Right lobe of liver (tissue), 6 donors: ENCODE results near the gene SMARCA2. TPM values are rescaled to one million over a fixed set of nuclear protein-coding genes. Genes with fewer than 3 reads are reported as not detected.

Experiments
- ATAC-seq, 4 donors: fragments of 200-7000 bp; cut with Tn5 transposase; one replicate each; pipeline ENCODE4 v1.9.1; 2020; ENCODE audit warnings: mild to moderate bottlenecking in 4 of 4, moderate library complexity in 4 of 4
- DNase-seq, 3 donors: peaks; one replicate each; pipeline ENCODE4 v3.0.0-alpha.2; 2020
- H3K27ac ChIP-seq, 3 donors: fragments of 200-600 bp; one replicate each; pipeline ENCODE4 v1.8.0; 2022
- H3K27me3 ChIP-seq, 2 donors: fragments of 200-600 bp; one replicate each; pipeline ENCODE4 v1.8.0; 2022
- H3K36me3 ChIP-seq, 4 donors: fragments of 200-600 bp; sonication (generic) in 1 of 4; one replicate each; pipeline versions ENCODE4 v1.5.1 to v1.8.0; 2017 to 2022; ENCODE audit warnings: control low read depth in 1 of 4
- H3K4me1 ChIP-seq, 4 donors: fragments of 200-600 bp; sonication (generic) in 1 of 4; one replicate each; pipeline versions ENCODE4 v1.5.1 to v1.8.0; 2017 to 2022; ENCODE audit warnings: control low read depth in 1 of 4
- H3K4me3 ChIP-seq, 3 donors: fragments of 200-600 bp; one replicate each; pipeline ENCODE4 v1.8.0; 2022
- H3K9me3 ChIP-seq, 4 donors: fragments of 200-600 bp; sonication (generic) in 1 of 4; one replicate each; pipeline versions ENCODE4 v1.5.1 to v1.8.0; 2017 to 2022; ENCODE audit warnings: control low read depth in 1 of 4
- POLR2A ChIP-seq: fragments of 450-650 bp; IDR thresholded peaks from one replicate; pipeline ENCODE4 v1.6.1; 2017; ENCODE audit warnings: antibody characterized with exemption, mild to moderate bottlenecking
- WGBS: methylation state at CpG from one replicate; pipeline ENCODE4 v1.1.6; 2018; ENCODE audit warnings: low coverage, low lambda C conversion rate; ENCODE audit not compliant: insufficient coverage; ENCODE audit errors: missing lambda C conversion rate; 5-methylcytosine and 5-hydroxymethylcytosine counted together
- intact Hi-C, 2 donors: fragments of 100-400 bp; cut with DNase I; formaldehyde crosslinking; loops; one replicate each; pipeline versions ENCODE4 v1.11.2 to v1.14.1; 2022
- total RNA-seq, 6 experiments: library from RNA; depleted of rRNA in 2 of 6; stranded (reverse); fragments of >200 nt in 2 of 6; fragmentation: NEBNext Ultra II Directional in 3 of 6; extraction: Animal tissue kit (Norgen Biotek cat#: 25700) in 3 of 6; gene quantifications; one replicate each; pipeline versions ENCODE4 v1.1.0 to v1.2.4, GENCODE V29; 2016 to 2023
- TF ChIP-seq, protein P1 (sequence below), 4 donors: fragments of 200-600 bp in 3 of 4; fragments of 450-650 bp in 1 of 4; IDR thresholded peaks; one replicate each; pipeline versions ENCODE4 v1.5.1 to v1.8.0; 2016 to 2022; ENCODE audit warnings: antibody characterized with exemption in 4 of 4, mild to moderate bottlenecking in 2 of 4
- donor health status: DM: no; HTN: yes; CAD: no.
- donor health status: DM: no; HTN: no; CAD: no.
- donor health status: DM: no; HTN: no; CAD: no.
- donor health status: DM: no; HTN: yes; CAD: no.
- donor health status: DM: no; HTN: yes; CAD: no.

SMARCA2 gene
- total RNA-seq, 6 experiments from 2014 or later: 46.2 to 97.8 (median 62.4) TPM

DNA sequence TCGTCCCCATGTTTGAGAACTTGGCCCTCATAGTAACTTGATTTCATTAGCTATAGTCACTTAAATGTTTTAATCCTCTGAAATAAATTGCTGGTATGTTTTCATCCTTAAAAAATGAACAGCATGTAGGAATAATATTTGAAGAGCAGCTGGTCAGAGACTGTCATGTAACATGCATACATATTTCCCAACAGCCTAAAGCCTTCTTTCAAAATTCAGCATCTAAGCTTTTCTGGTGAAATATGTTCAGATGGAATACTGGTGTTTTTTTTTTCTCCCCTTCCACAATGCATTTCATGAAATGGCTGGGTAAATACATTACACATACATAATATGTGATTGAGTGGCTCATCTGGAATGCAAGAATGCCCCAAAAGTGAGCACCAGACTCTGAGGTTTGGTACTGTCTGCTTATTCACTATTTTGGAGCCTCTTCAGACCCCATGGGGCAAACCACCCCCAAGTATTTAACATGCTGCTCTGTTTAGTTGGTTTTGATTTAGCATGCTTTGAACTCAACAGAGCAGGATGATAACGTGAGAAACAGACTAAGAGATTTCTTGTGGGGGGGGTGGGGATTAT is 94.0 kb downstream of the SMARCA2 start:
- intact Hi-C loops: no loop called here
- no peaks in the 10 kb centered on the region for H3K4me1 ChIP-seq
- no peaks in the 10 kb centered on the region for H3K9me3 ChIP-seq
- no peak overlapping the region for H3K27ac ChIP-seq
- DNase-seq (no peak), ATAC-seq (no peak)
- TF ChIP-seq POLR2A: no peak
- TF ChIP-seq, protein P1, sequence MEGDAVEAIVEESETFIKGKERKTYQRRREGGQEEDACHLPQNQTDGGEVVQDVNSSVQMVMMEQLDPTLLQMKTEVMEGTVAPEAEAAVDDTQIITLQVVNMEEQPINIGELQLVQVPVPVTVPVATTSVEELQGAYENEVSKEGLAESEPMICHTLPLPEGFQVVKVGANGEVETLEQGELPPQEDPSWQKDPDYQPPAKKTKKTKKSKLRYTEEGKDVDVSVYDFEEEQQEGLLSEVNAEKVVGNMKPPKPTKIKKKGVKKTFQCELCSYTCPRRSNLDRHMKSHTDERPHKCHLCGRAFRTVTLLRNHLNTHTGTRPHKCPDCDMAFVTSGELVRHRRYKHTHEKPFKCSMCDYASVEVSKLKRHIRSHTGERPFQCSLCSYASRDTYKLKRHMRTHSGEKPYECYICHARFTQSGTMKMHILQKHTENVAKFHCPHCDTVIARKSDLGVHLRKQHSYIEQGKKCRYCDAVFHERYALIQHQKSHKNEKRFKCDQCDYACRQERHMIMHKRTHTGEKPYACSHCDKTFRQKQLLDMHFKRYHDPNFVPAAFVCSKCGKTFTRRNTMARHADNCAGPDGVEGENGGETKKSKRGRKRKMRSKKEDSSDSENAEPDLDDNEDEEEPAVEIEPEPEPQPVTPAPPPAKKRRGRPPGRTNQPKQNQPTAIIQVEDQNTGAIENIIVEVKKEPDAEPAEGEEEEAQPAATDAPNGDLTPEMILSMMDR (IDR thresholded peaks at IDR 0.05): no peak
- 77% methylated on average over 2 of the region's 2 CpGs for WGBS
- no peak overlapping the region for H3K4me3 ChIP-seq
- H3K27me3 ChIP-seq: no peaks in the 10 kb centered on the region
- H3K36me3 ChIP-seq: peaks cover 0 to 60% (median 17%) of the 10 kb centered on the region in 4 donors

DNA sequence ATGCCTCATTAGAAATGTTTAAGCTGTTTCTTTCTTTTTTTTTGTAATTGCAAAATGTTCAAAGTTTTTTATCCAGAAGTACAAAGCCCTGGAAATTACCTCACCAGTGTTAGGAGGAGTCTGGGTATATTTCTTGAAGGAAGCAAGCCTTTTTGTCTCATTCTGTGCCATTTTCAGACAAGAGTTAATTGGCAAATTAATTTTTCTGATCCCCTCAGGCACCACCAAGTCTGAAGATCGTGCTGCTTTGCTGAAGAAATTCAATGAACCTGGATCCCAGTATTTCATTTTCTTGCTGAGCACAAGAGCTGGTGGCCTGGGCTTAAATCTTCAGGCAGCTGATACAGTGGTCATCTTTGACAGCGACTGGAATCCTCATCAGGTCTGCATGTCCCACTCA is 94.9 kb downstream of the SMARCA2 start:
- DNase-seq: no peak
- intact Hi-C loops: no loop called here
- no peak for ATAC-seq
- TF ChIP-seq, protein P1 (IDR thresholded peaks at IDR 0.05): no peak
- TF ChIP-seq POLR2A: no peak
- H3K4me1 ChIP-seq: no peaks in the 10 kb centered on the region
- peaks cover 0 to 52% (median 15%) of the 10 kb centered on the region in 4 donors for H3K36me3 ChIP-seq
- H3K9me3 ChIP-seq: no peaks in the 10 kb centered on the region
- H3K4me3 ChIP-seq: no peak overlapping the region
- WGBS: 100% methylated on average over 1 of the region's 2 CpGs
- H3K27me3 ChIP-seq: no peaks in the 10 kb centered on the region
- no peak overlapping the region for H3K27ac ChIP-seq

DNA sequence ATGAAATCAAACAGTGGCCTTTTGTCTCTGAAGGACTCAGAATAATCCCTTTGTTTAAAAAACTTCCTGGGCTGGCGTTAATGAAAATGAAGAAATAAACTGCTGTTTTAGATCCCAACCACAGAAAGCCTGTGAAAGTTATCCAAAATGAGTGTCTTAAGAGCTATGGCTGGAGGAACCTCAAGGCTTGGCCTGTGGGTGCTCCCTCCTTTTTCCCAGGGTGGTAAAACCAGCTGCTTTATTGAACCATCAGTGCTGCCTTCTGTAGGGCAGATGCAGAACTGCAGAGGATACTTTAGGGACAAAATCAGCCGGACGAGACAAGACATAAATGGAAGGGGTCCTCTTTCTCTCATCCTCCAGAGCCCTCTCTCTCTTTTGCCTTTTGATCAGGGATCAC is 100.9 kb downstream of the SMARCA2 start:
- H3K4me3 ChIP-seq: no peak overlapping the region
- no peaks in the 10 kb centered on the region for H3K27me3 ChIP-seq
- no peak for DNase-seq
- peak; percentile 32 to 49 (median 41) for ATAC-seq
- 80% methylated on average over 1 of the region's 3 CpGs for WGBS
- intact Hi-C loops: no loop called here
- TF ChIP-seq, protein P1 (IDR thresholded peaks at IDR 0.05): peak; percentile 16 to 34 (median 32)
- no peak for TF ChIP-seq POLR2A
- H3K9me3 ChIP-seq: no peaks in the 10 kb centered on the region
- H3K27ac ChIP-seq: no peak overlapping the region
- no peaks in the 10 kb centered on the region for H3K4me1 ChIP-seq
- peaks cover 0 to 81% (median 24%) of the 10 kb centered on the region in 4 donors for H3K36me3 ChIP-seq

DNA sequence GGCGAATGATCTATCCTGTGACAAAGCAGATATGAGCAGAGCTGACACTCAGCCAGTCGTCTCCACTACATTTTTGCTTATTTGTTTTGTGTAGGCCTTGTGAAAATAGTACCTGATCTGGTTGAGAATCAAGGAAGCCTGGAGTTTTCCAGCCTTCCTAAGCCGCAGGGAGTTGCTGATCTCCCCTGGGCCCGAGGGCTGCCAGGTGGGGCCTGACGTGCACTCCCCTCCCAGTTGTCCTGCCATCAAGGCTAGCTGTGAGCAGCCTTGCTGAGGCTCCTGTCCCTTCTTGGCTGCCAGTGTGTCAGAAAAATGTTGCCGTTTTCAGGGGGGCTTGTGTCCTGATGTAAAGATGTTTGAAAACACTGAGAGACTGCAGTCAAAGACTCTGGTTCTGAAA is 102.4 kb downstream of the SMARCA2 start:
- ATAC-seq (no peak), DNase-seq (no peak)
- H3K4me1 ChIP-seq: no peaks in the 10 kb centered on the region
- no peaks in the 10 kb centered on the region for H3K27me3 ChIP-seq
- no peak overlapping the region for H3K27ac ChIP-seq
- no peak overlapping the region for H3K4me3 ChIP-seq
- WGBS: 95% methylated on average over 5 of the region's 6 CpGs
- H3K36me3 ChIP-seq: peaks cover 4 to 68% (median 21%) of the 10 kb centered on the region in 4 donors
- TF ChIP-seq, protein P1 (IDR thresholded peaks at IDR 0.05): no peak
- TF ChIP-seq POLR2A: no peak
- intact Hi-C loops: no loop called here
- no peaks in the 10 kb centered on the region for H3K9me3 ChIP-seq
